Measurements from ENCODE around the gene PNMA6A.
"Not testable (repeated sequence)": the region's sequence is repeated elsewhere in the genome, so short reads cannot be mapped to it uniquely, and the experiment has no call there.

The PNMA6A gene

GRCh38 chrX:153071909-153072583 lies at the start of gene PNMA6A:
Gene PNMA6A, plus strand, starts transcription at chrX:153072454. Its CDS starts 609 bp downstream, at chrX:153073063.
- DNase-seq (ENCODE audit: low spot score) = not testable (repeated sequence)

- not testable (repeated sequence) for DNase-seq (ENCODE audit: low spot score)
These were observed 45.8 kb upstream of the PNMA6A start for GRCh38 chrX:153026501-153026900.

GRCh38 chrX:153028487-153028886 lies 43.8 kb upstream of the PNMA6A start:
- not testable (repeated sequence) for DNase-seq (ENCODE audit: low spot score)

DNA sequence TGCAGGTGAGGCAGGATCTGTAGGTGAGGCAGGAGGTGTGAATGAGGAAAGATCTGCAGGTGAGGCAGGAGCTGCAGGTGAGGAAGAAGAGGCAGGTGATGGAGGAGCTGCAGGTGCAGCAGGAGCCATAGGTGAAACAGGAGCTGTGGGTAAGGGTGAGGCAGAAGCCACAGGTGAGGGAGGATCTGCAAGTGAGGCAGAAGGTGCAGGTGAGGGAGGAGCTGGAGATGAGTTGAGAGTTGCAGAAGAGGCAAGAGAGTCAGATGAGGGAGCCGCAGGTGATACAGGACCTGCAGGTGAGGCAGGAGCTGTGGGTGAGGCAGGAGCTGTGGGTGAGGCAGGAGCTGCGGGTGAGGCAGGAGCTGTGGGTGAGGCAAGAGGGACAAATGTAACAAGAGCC lies 43.1 kb upstream of the PNMA6A start:
- DNase-seq (ENCODE audit: low spot score) = no peak

DNA sequence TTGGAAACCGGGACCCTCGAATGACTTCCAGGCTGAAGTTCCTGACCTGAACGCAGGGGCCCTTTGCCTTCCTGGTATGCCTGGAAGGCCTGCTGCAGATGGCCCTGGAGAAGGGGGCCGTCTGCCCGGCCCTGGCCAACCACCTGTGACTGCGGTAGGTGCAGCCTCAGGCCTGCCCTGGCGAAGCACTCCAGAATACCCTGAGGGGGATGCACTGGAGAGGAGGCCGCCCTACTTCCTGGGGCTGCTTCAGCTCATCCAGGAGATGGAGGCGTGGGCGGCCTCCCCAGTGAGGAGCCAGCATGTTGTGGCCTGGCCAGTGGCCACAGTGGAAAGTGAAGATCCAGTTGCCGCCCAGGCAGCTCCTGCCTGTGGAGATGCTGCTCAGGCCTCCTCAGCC lies 42.4 kb upstream of the PNMA6A start:
- no peak for DNase-seq (ENCODE audit: low spot score)

DNA sequence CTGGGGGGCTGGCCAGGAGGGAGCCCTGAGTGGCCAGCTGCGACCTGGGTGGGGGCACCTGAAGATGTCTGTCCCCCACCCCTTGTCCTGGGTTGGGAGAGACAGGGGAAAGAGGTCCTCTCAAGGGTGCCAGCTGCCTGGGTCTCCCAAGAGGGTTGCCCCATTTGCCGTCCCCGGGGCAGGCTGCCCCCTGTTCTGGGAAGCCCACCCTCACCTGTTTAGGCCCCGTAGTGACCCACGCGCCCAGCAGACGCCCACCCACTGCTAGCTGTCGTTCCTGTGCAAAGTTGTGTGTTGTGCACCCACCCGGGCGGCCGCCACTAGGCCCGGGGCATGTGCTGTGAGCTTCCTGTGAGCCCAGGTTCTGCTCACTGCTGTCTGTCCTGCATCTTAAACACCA lies 41.5 kb upstream of the PNMA6A start:
- no peak for DNase-seq (ENCODE audit: low spot score)

- peak; percentile 62 for DNase-seq (ENCODE audit: low spot score)
These were observed 39.7 kb upstream of the PNMA6A start for GRCh38 chrX:153032397-153033118.

GRCh38 chrX:153049093-153049492 lies 23.2 kb upstream of the PNMA6A start:
- no peak for DNase-seq (ENCODE audit: low spot score)

DNA sequence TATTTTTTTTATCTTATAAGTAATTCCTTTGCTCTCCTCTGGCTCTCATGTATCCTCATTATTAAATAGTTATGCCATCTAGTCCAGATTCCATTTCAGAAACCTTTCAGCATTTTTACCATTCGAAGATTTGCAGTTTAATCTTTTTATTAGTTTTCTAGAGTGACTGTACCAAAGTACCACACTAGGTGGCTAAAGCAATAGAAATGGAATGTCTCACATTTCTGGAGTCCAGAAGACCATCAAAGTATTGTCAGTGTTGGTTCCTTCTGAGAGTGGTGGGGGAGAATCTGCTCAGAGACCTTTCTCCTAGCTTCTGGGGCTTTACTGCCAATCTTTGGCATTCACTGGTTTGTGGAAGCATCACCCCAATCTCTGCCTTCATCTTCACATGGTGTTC lies 19.7 kb upstream of the PNMA6A start:
- no peak for DNase-seq (ENCODE audit: low spot score)

- no peak for DNase-seq (ENCODE audit: low spot score)
These were observed 16.1 kb upstream of the PNMA6A start, which contains the start of gene PNMA3 for GRCh38 chrX:153055871-153056749. Gene PNMA3, plus strand, starts transcription at chrX:153056470. Its CDS starts 586 bp downstream, at chrX:153057056.

GRCh38 chrX:153057281-153057680 lies 15.0 kb upstream of the PNMA6A start:
- DNase-seq (ENCODE audit: low spot score) = no peak

GRCh38 chrX:153059191-153060094 lies 12.8 kb upstream of the PNMA6A start:
- DNase-seq (ENCODE audit: low spot score) = no peak

- no peak for DNase-seq (ENCODE audit: low spot score)
These were observed 12.2 kb upstream of the PNMA6A start for GRCh38 chrX:153060095-153060445.

DNA sequence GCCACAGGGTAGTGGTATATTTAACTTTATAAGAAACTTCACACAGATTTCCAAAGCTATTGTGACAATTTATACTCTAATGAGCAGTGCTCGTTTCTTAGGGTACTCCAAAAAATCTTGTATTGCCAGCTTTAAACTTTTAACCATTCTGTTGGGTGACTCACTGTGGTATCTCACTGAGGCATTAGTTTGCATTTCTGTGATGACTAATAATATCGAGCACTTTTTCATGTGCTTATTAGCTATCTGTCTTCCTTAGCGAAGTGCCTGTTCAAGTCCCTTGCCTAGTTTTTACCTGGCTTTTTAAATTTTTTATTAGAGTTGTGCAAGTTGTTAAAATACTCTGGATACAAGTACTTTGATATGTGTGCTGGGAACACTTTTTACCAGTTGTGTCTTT lies 10.5 kb upstream of the PNMA6A start:
- DNase-seq (ENCODE audit: low spot score) = peak; percentile 45

DNA sequence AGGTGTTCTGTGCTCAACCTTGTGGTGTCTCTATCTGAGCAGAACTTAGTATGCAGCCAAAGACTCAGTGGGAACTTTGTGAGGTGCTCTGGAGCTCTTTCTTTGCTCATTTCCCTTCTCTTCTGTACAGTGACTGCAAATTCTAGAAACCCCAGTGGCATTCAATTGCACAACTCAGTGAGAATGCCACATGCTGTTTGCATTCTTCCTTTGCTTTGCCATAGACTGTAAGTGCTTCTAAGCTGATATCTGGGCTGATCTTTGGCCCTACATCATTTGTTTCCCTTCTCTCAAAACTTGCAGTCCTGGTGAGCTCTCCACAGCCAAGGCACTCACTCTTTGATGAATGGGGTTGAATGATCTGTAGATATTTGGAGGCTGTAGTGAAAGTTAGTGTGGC lies 8.9 kb upstream of the PNMA6A start:
- no peak for DNase-seq (ENCODE audit: low spot score)

DNA sequence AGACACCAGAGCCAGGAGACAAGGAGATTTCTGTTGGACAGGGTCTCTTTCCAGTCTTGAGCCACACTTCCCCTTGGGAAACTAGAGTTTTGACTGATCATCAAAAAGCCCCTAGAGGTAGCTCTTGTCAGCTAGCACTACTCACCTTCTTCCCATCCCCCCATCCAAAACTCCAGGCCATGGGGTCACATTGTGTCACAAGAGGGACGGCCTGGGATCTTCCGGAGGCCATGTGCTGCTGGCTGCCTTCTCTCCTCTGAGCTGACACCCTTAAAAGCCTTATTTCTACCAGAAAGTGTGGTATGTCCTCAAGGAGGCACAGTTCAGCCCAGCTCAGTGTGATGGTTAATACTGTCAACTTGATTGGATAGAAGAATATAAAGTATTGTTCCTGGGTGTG lies 8.2 kb upstream of the PNMA6A start:
- DNase-seq (ENCODE audit: low spot score) = no peak

DNA sequence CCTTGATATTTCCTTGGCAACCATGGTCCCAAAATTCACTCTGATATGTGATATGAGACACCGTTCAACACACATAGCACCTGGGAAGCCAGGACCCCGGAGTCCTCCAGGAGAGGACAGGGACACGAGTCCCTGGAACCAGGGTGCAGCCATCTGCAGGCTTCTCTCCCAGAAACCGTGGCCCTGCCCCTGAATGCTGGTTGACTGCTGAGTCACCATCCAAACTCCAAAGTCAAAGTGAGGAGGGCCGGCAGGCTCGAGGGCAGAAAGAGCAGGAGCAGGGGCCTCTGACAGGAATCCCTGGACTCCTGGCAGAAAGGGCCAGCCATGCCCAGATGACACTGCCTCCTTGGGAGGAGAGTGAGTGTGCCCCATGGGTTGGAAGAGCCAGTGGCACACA lies 6.9 kb upstream of the PNMA6A start:
- DNase-seq (ENCODE audit: low spot score) = peak; percentile 1

- DNase-seq (ENCODE audit: low spot score) = not testable (repeated sequence)
These were observed 5.9 kb upstream of the PNMA6A start for GRCh38 chrX:153066402-153066801.

GRCh38 chrX:153073331-153073730 lies 1.1 kb downstream of the PNMA6A start:
- not testable (repeated sequence) for DNase-seq (ENCODE audit: low spot score)

DNA sequence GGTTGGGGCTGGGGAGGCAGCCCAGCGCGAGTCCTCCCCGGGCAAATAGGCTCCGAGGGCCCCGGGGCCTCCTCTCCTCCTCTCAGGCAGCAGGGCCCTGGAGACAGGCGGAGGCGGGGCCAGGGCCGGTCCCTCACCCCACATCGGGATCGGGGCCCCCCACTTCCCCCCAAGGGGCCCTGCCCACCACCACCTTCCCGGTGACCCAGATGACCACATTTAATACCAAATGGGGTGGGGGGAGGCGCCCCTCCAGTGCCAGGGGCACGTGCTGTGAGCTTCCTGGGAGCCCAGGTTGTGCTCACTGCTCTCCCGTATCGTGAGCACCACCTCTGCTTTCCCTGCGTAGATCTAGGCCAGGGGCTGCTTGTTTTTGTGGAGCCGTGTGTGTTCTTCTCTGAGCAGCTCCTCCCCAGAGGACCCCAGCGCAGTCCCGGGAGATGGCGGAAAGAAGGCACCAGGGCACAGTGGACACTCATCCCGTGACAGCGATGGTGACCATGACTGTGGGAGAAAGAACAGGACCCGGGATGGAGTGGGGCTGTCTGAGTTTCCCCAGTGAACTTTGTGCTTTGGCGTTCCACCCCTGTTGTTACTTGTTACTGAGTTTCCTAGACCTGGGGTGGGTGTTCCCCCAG lies 2.1 kb downstream of the PNMA6A start:
- DNase-seq (ENCODE audit: low spot score) = no peak

DNA sequence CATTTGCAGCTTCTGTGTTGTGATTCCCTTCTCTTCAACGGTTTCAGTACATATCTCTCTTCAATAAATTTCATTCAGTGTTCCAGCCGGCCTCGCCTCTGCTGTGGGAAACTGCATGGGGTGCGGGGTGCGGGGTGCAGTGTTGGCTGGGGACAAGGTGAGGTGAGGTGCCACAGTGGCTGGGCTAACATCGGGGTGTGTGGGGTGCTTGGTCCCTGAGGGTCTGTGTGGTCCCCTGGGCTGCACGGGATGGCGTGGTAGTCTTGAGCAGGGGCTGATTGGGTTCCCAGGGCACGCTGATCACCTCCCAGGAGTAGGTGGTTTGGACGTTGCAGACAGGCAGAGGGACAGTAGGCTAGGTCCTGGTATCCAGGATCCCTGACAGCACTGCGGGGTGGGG lies 2.7 kb downstream of the PNMA6A start:
- no peak for DNase-seq (ENCODE audit: low spot score)

Data from kidney tubule cell (primary cell).